ENCODE data around the gene PLA2G6. TPM values are rescaled to one million over a fixed set of nuclear protein-coding genes. Genes with fewer than 3 reads are reported as not detected.

PLA2G6 gene
- total and polyA plus RNA-seq, 3 donors from 2014 or later = 89.4 to 135 (median 122) TPM

DNA sequence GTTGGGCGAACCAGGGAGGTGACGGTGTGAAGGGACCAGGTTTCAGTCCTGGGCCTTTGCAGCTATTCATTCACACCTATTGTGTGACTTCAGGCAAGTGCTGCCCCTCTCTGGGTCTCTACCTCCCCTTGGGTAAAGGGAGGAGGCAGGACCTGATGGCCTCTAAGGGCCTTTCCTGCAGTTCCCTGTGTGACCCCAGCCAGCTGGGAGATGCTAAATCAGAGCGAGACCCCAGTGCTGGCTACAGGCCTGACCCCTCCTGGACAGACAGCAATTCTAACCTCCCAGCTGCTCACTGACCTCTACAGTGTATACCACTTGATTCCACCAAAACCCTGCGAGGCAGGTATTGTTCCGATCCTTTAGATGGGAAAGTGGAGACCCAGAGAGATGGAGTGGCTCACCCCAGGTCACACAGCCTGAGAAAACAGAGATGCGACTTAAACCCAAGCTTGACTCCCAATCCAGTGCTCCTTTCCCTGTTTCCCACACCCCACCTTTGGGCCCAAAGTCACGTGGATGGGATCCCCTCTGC, 26.3 kb upstream of the PLA2G6 start:
- Histone ChIP-seq H3K27ac (no peak overlapping the region), H3K4me3 (no peak overlapping the region), H3K4me1 (peaks cover 22% of the 10 kb centered on the region), H3K9me3 (no peaks in the 10 kb centered on the region), H3K27me3 (no peaks in the 10 kb centered on the region), H3K36me3 (ENCODE audit: low read depth, missing control alignments) (no peaks in the 10 kb centered on the region)
- intact Hi-C loops (cut with DNase I; ENCODE audit: low total_unique reads) = no loop called here
- DNase-seq = no peak
- TF ChIP-seq POLR2A (IDR thresholded peaks at IDR 0.05) = no peak
- TF ChIP-seq, protein P1, sequence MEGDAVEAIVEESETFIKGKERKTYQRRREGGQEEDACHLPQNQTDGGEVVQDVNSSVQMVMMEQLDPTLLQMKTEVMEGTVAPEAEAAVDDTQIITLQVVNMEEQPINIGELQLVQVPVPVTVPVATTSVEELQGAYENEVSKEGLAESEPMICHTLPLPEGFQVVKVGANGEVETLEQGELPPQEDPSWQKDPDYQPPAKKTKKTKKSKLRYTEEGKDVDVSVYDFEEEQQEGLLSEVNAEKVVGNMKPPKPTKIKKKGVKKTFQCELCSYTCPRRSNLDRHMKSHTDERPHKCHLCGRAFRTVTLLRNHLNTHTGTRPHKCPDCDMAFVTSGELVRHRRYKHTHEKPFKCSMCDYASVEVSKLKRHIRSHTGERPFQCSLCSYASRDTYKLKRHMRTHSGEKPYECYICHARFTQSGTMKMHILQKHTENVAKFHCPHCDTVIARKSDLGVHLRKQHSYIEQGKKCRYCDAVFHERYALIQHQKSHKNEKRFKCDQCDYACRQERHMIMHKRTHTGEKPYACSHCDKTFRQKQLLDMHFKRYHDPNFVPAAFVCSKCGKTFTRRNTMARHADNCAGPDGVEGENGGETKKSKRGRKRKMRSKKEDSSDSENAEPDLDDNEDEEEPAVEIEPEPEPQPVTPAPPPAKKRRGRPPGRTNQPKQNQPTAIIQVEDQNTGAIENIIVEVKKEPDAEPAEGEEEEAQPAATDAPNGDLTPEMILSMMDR (IDR thresholded peaks at IDR 0.05) = no peak
- WGBS, 2 donors = 87 to 96% methylated on average over 7 of the region's 7 CpGs

DNA sequence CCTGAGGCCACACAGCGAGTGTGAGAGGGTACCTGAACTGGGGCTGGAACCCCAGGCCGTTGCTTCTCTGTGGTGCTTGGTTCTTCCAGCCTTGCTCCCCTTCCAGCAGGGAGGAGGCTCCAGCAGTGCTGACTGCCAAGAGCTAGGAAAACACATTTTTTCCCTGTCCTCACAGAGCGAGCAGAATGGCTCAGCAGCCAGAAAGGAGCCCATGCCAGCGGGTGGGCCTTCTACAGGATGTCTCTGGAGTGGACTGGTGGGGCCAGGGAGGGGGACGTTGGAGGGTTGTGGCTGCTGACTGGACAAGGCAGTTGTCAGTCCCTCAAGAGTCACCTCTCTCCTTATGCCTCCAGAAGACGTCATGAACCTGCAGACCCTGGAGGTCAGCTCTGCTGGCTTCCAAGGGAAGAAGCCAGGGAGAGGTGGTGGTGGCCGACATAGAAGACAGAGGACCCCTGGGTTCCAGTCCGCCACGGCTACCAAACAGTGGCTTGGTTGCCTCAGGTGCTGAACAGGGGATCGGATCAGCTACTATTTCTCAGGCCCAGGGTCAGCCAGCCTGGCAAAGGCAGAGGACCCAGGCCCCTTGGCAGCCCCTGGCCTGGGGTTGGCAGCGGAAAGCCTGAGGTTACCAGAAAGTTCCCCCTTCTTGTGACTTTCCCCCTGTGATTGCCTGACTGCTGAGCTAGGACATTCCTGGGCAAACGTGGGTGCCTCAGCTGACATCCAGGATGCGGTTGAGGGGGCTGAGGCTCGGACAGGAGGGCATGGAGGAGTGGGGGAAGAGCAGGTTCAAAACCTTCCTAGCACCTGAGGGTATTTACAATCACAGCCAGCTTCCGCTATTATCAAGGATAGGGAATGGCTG, 23.9 kb upstream of the PLA2G6 start:
- H3K4me3 ChIP-seq = no peak overlapping the region
- no peak for TF ChIP-seq POLR2A (IDR thresholded peaks at IDR 0.05)
- TF ChIP-seq, protein P1 (IDR thresholded peaks at IDR 0.05) = no peak
- 58 to 67% methylated on average over 12 to 15 of the region's 15 CpGs for WGBS, 2 donors
- H3K27me3 ChIP-seq = no peaks in the 10 kb centered on the region
- H3K36me3 ChIP-seq (ENCODE audit: low read depth, missing control alignments) = no peaks in the 10 kb centered on the region
- DNase-seq = peak; percentile 88
- no peaks in the 10 kb centered on the region for H3K9me3 ChIP-seq
- peak overlapping the region; percentile 53 to 98 for H3K27ac ChIP-seq
- H3K4me1 ChIP-seq = peaks cover 25% of the 10 kb centered on the region
- intact Hi-C loops (cut with DNase I; ENCODE audit: low total_unique reads) = no loop called here

DNA sequence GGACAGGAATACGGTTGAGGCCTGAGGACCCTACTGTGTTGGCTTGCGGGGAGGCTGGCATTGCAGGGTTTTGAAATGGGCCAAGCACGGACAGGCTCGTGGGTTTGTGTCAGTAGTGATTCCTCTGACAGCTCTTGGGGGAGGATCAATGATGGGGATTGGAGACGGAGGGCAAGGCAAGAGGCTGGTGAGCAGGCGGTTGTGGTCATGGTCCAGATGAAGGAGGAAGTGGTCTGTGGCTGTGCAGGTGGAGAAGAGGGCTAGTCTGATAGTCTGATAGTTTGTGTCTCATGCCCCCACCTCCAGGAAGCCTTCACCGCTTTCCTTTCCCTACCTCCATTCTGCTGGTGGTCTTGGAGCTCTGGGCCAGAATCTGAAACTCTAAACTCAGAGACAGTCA, 23.2 kb upstream of the PLA2G6 start:
- H3K36me3 ChIP-seq (ENCODE audit: low read depth, missing control alignments) = no peaks in the 10 kb centered on the region
- TF ChIP-seq, protein P1 (IDR thresholded peaks at IDR 0.05) = no peak
- no peak for TF ChIP-seq POLR2A (IDR thresholded peaks at IDR 0.05)
- H3K4me3 ChIP-seq = no peak overlapping the region
- intact Hi-C loops (cut with DNase I; ENCODE audit: low total_unique reads) = no loop called here
- DNase-seq = no peak
- H3K4me1 ChIP-seq = peaks cover 25% of the 10 kb centered on the region
- WGBS, 2 donors = 85 to 90% methylated on average over 7 of the region's 7 CpGs
- H3K9me3 ChIP-seq = no peaks in the 10 kb centered on the region
- peak overlapping the region; percentile 53 to 98 for H3K27ac ChIP-seq
- H3K27me3 ChIP-seq = no peaks in the 10 kb centered on the region

DNA sequence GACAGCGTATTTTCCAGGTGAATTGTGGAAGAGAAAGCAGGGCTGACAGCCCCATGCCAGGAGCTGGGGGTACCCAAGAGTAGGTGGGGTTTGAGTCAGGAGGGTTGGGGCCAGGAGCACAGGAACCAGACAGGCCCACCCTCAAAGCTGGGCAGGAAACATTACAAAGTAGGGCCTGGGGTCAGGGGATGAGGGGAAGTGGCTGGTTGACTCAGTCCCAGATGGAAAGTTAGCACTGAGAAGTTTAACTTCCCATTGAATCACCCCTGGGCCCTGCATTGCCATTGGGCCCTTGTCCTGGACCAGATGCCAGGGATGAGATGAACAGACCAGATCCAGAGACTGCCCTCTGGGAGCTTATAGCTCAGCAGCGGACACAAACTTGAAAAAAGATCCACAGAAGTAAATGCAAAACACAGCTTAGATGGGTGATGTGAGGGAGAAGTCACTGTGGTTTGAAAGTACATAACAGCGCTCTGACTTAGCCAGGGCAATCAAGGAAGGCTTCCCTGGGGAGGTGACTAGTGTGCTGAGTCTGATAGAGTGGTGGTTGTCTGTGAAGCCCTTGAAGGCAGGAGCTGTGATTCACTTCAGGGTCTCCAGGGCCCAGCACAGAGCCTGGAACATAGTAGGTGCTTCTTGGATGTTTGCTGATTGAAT, 22.4 kb upstream of the PLA2G6 start:
- no peaks in the 10 kb centered on the region for H3K36me3 ChIP-seq (ENCODE audit: low read depth, missing control alignments)
- intact Hi-C loops (cut with DNase I; ENCODE audit: low total_unique reads) = no loop called here
- peak overlapping the region in 1 of 2 donors; percentile 98 for H3K27ac ChIP-seq
- no peak for TF ChIP-seq POLR2A (IDR thresholded peaks at IDR 0.05)
- no peak overlapping the region for H3K4me3 ChIP-seq
- H3K27me3 ChIP-seq = no peaks in the 10 kb centered on the region
- DNase-seq = no peak
- 90 to 92% methylated on average over 3 of the region's 3 CpGs for WGBS, 2 donors
- H3K9me3 ChIP-seq = no peaks in the 10 kb centered on the region
- peaks cover 25% of the 10 kb centered on the region for H3K4me1 ChIP-seq

DNA sequence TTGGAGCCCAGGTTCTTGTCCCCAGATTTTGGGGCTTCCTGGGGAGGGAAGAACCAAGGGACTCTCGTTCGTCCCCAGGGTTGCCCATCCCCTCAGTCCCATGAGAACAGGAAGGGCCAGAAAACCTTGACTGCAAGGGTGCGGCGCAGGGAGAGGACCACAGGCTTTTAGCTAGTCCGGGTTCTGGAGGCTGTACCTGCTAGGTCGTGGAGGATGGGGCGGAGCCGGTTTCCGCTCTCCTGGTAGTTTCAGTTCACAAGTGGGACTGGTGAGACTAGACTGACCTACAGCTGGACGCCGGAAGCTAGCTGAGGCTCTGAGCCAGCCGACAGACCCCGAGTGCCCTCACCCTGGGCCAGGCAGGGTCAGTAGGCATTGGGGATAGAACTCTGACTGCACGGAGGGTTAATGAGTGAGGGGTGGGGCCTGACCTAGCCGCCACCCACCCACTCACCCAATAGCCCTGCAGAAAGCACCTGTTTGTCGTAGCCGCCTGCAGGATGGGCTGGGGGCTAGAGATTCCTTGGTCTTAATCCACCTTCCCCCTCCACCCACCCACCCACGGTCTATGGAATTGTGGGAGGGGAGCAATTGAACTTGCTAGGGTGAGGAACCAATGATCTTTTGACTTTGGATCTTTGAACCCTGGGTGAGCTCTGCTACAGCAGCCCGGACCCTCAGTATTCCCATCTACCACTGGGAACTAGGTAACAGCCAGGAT, 21.6 kb upstream of the PLA2G6 start:
- peak overlapping the region; percentile 98 for H3K27ac ChIP-seq
- peak; percentile 43 for DNase-seq

More for the DNA sequence above, 21.6 kb upstream of the PLA2G6 start:
- 23 to 34% methylated on average over 16 to 19 of the region's 19 CpGs for WGBS, 2 donors
- intact Hi-C loops (cut with DNase I; ENCODE audit: low total_unique reads) = no loop called here
- peaks cover 25% of the 10 kb centered on the region for H3K4me1 ChIP-seq
- no peak for TF ChIP-seq POLR2A (IDR thresholded peaks at IDR 0.05)
- TF ChIP-seq, protein P1 (IDR thresholded peaks at IDR 0.05) = no peak
- peak overlapping the region; percentile 83 to 91 for H3K4me3 ChIP-seq
- no peaks in the 10 kb centered on the region for H3K36me3 ChIP-seq (ENCODE audit: low read depth, missing control alignments)
- H3K9me3 ChIP-seq = no peaks in the 10 kb centered on the region
- no peaks in the 10 kb centered on the region for H3K27me3 ChIP-seq
